H1 (cell line): ENCODE measurements around the gene ADSS1. TPM values are rescaled to one million over a fixed set of nuclear protein-coding genes. Genes with fewer than 3 reads are reported as not detected.

ENCODE experiments used
- CTCF ChIA-PET: fragments of 300-600 bp; sonication (Branson Sonifier 250); formaldehyde crosslinking; loops from one replicate; lab custom pipeline; 2021; ENCODE audit not compliant: partially characterized antibody; lab: Charles Lee
- POLR2A ChIA-PET: fragments of 300-600 bp; sonication (Branson Sonifier 250); formaldehyde crosslinking; loops from one replicate; lab custom pipeline; 2021; ENCODE audit warnings: inconsistent platforms; ENCODE audit not compliant: partially characterized antibody; lab: Charles Lee
- DNase-seq, 2 experiments: peaks; one replicate each; pipeline versions ENCODE4 v3.0.0 to v3.0.0-alpha.2; 2010 to 2022; ENCODE audit warnings: low spot score in 2 of 2, low read depth in 1 of 2, mixed read lengths in 1 of 2
- FAIRE-seq: peaks from 2 replicates; lab custom pipeline; 2011; peaks lifted over from hg19 to GRCh38; lab: Jason Lieb, UNC
- H2AFZ ChIP-seq: 2 replicates; pipeline ENCODE4 v1.8.1; 2012; ENCODE audit warnings: low read length, inconsistent platforms
- H2AK5ac ChIP-seq: 2 replicates; pipeline ENCODE4 v1.6.1; 2013; ENCODE audit warnings: low read depth, low read length
- H2BK120ac ChIP-seq: replicated peaks from 2 replicates; pipeline ENCODE3; 2013; ENCODE audit warnings: low read depth, low read length, inconsistent platforms
- H2BK12ac ChIP-seq: 2 replicates; pipeline ENCODE4 v1.6.1; 2013; ENCODE audit warnings: low read depth, low read length
- H2BK15ac ChIP-seq: 2 replicates; pipeline ENCODE4 v1.6.1; 2013; ENCODE audit warnings: low read length
- H2BK20ac ChIP-seq: 2 replicates; pipeline ENCODE4 v1.6.1; 2013; ENCODE audit warnings: low read length
- H2BK5ac ChIP-seq: 2 replicates; pipeline ENCODE4 v1.6.1; 2013; ENCODE audit warnings: low read depth, low read length
- H3K14ac ChIP-seq: 2 replicates; pipeline ENCODE4 v1.6.1; 2013; ENCODE audit warnings: inconsistent platforms; ENCODE audit not compliant: insufficient read length
- H3K18ac ChIP-seq: 2 replicates; pipeline ENCODE4 v1.6.1; 2013; ENCODE audit warnings: low read length; ENCODE audit errors: extremely low read depth
- H3K23ac ChIP-seq: 2 replicates; pipeline ENCODE4 v1.6.1; 2013; ENCODE audit warnings: inconsistent platforms; ENCODE audit not compliant: insufficient read length
- H3K23me2 ChIP-seq: 2 replicates; pipeline ENCODE4 v1.6.1; 2013; ENCODE audit warnings: low read depth, low read length
- H3K27ac ChIP-seq: 2 replicates; pipeline ENCODE4 v1.6.1; 2011; ENCODE audit warnings: low read depth, low read length, inconsistent platforms
- H3K27me3 ChIP-seq, 4 experiments: replicated peaks in 1 of 4; 1 replicate in 1 of 4; 2 replicates in 3 of 4; pipeline versions ENCODE4 v1.6.1 to v1.8.1; 2011 to 2013; ENCODE audit warnings: low read length in 3 of 4, mild to moderate bottlenecking in 3 of 4, inconsistent platforms in 2 of 4, mixed read lengths in 2 of 4, moderate library complexity in 1 of 4; ENCODE audit not compliant: control insufficient read depth in 3 of 4, insufficient read depth in 3 of 4; ENCODE audit errors: extremely low read depth in 1 of 4
- H3K36me3 ChIP-seq, 4 experiments: 2 replicates each; pipeline versions ENCODE4 v1.6.1 to v1.8.1; 2011 to 2013; ENCODE audit warnings: mild to moderate bottlenecking in 4 of 4, low read length in 3 of 4, moderate library complexity in 2 of 4, control low read depth in 1 of 4, inconsistent platforms in 1 of 4; ENCODE audit not compliant: insufficient read depth in 4 of 4, control insufficient read depth in 2 of 4
- H3K4ac ChIP-seq: replicated peaks from 2 replicates; pipeline ENCODE3; 2013; ENCODE audit warnings: low read length, low read depth, mixed read lengths, inconsistent platforms; ENCODE audit not compliant: insufficient read length
- H3K4me1 ChIP-seq, 4 experiments: replicated peaks in 1 of 4; 1 replicate in 1 of 4; 2 replicates in 3 of 4; pipeline versions ENCODE4 v1.6.1 to v1.8.1; 2011 to 2013; ENCODE audit warnings: low read length in 3 of 4, inconsistent platforms in 2 of 4, mixed read lengths in 1 of 4; ENCODE audit not compliant: insufficient read depth in 4 of 4, control insufficient read depth in 3 of 4
- H3K4me2 ChIP-seq, 2 experiments: 2 replicates each; pipeline versions ENCODE4 v1.6.1 to v1.8.1; 2011 to 2013; ENCODE audit warnings: low read depth in 2 of 2, low read length in 2 of 2, control low read depth in 1 of 2, inconsistent platforms in 1 of 2, mild to moderate bottlenecking in 1 of 2; ENCODE audit not compliant: insufficient read depth in 1 of 2
- H3K4me3 ChIP-seq, 4 experiments: fragments of 200-600, 300-600 bp in 1 of 4; sonication (generic), shearing (Covaris generic), sonication (Bioruptor Twin) in 1 of 4; 2 replicates each; pipeline versions ENCODE4 v1.5.1 to v1.8.1; 2011 to 2016; ENCODE audit warnings: low read length in 4 of 4, low read depth in 3 of 4, control low read depth in 2 of 4, inconsistent platforms in 2 of 4, mild to moderate bottlenecking in 2 of 4, mixed read lengths in 1 of 4, moderate library complexity in 1 of 4; ENCODE audit not compliant: insufficient read depth in 2 of 4; ENCODE audit errors: extremely low read depth in 1 of 4
- H3K56ac ChIP-seq: replicated peaks from 2 replicates; pipeline ENCODE3; 2013; ENCODE audit warnings: low read depth, mild to moderate bottlenecking, mixed read lengths, low read length, inconsistent platforms; ENCODE audit not compliant: insufficient read length
- H3K79me1 ChIP-seq: 2 replicates; pipeline ENCODE4 v1.6.1; 2013; ENCODE audit warnings: low read depth, low read length, control low read depth
- H3K79me2 ChIP-seq, 2 experiments: 2 replicates each; pipeline versions ENCODE4 v1.6.1 to v1.8.1; 2012 to 2013; ENCODE audit warnings: low read length in 2 of 2, mild to moderate bottlenecking in 2 of 2, inconsistent platforms in 1 of 2; ENCODE audit not compliant: insufficient read depth in 2 of 2, control insufficient read depth in 1 of 2
- H3K9ac ChIP-seq, 4 experiments: replicated peaks in 1 of 4; 1 replicate in 1 of 4; 2 replicates in 3 of 4; pipeline versions ENCODE4 v1.6.1 to v1.8.1; 2011 to 2013; ENCODE audit warnings: low read depth in 3 of 4, low read length in 3 of 4, control low read depth in 2 of 4, mild to moderate bottlenecking in 2 of 4, moderate library complexity in 2 of 4, inconsistent platforms in 1 of 4; ENCODE audit errors: extremely low read depth in 1 of 4
- H3K9me3 ChIP-seq, 2 experiments: 2 replicates each; pipeline versions ENCODE4 v1.6.1 to v1.8.1; 2012 to 2013; ENCODE audit warnings: mild to moderate bottlenecking in 2 of 2, moderate library complexity in 2 of 2, control low read depth in 1 of 2, inconsistent platforms in 1 of 2, low read depth in 1 of 2, low read length in 1 of 2, mixed read lengths in 1 of 2; ENCODE audit not compliant: insufficient read depth in 2 of 2
- H4K20me1 ChIP-seq, 2 experiments: replicated peaks in 1 of 2; 2 replicates each; pipeline versions ENCODE3 to v1.8.1; 2011 to 2013; ENCODE audit warnings: inconsistent platforms in 2 of 2, low read length in 2 of 2, mild to moderate bottlenecking in 1 of 2; ENCODE audit not compliant: insufficient read depth in 2 of 2, control insufficient read depth in 1 of 2
- H4K5ac ChIP-seq: 2 replicates; pipeline ENCODE4 v1.6.1; 2013; ENCODE audit warnings: low read length, low read depth, mixed read lengths, inconsistent platforms; ENCODE audit not compliant: insufficient read length
- H4K8ac ChIP-seq: 2 replicates; pipeline ENCODE4 v1.8.0; 2013; ENCODE audit warnings: mild to moderate bottlenecking, moderate library complexity, low read length, inconsistent platforms; ENCODE audit not compliant: insufficient read depth; ENCODE audit errors: extremely low read depth
- H4K91ac ChIP-seq: replicated peaks from 2 replicates; pipeline ENCODE3; 2013; ENCODE audit warnings: low read length, mixed read lengths, inconsistent platforms; ENCODE audit not compliant: insufficient read length
- CREB1 ChIP-seq: IDR thresholded peaks from 2 replicates; pipeline ENCODE4 v1.6.1; 2012; ENCODE audit warnings: inconsistent platforms
- EZH2 ChIP-seq: fragments of 200-600 bp; sonication (generic); IDR thresholded peaks from 2 replicates; pipeline ENCODE4 v1.7.1; 2012; ENCODE audit warnings: low read depth, mild to moderate bottlenecking, moderate library complexity, low read length, inconsistent platforms; ENCODE audit not compliant: severe bottlenecking
- GABPA ChIP-seq: IDR thresholded peaks from 2 replicates; pipeline ENCODE4 v1.6.1; 2011; ENCODE audit warnings: mild to moderate bottlenecking, low read length, moderate library complexity, borderline replicate concordance; ENCODE audit not compliant: insufficient read depth
- KDM4A ChIP-seq: IDR thresholded peaks from one replicate; pipeline ENCODE4 v1.7.1; 2012; ENCODE audit warnings: low read depth, mild to moderate bottlenecking, moderate library complexity, low read length, inconsistent platforms; ENCODE audit not compliant: severe bottlenecking
- MAX ChIP-seq: IDR thresholded peaks from 2 replicates; pipeline ENCODE4 v1.6.1; 2012; ENCODE audit warnings: inconsistent platforms
- TAF1 ChIP-seq: IDR thresholded peaks from 2 replicates; pipeline ENCODE4 v1.6.1; 2011; ENCODE audit warnings: mild to moderate bottlenecking, low read depth, low read length
- WGBS, 2 experiments: shearing (Covaris generic) in 1 of 2; methylation state at CpG; one replicate each; pipeline versions ENCODE4 v1.1.6 to v1.1.7; 2013 to 2015; ENCODE audit warnings: low lambda C conversion rate in 2 of 2, mixed read lengths in 2 of 2, inconsistent platforms in 1 of 2, low coverage in 1 of 2, missing lambda C conversion rate in 1 of 2; ENCODE audit not compliant: insufficient replicate concordance in 2 of 2, insufficient coverage in 1 of 2, insufficient read length in 1 of 2; ENCODE audit errors: extremely low coverage in 1 of 2, missing lambda C conversion rate in 1 of 2; 5-methylcytosine and 5-hydroxymethylcytosine counted together
- polyA plus RNA-seq, 7 experiments: library from polyadenylated mRNA; depleted of rRNA in 3 of 7; stranded (reverse) in 5 of 7; unstranded in 2 of 7; fragments of >200 nt in 5 of 7; fragments of 200-250 nt in 2 of 7; gene quantifications; 1 replicate in 5 of 7; 2 replicates in 1 of 7; 4 replicates in 1 of 7; pipeline versions ENCODE4 v1.2.1 to v1.2.3, GENCODE V29; 2011 to 2013; ENCODE audit warnings: missing spikeins in 2 of 7, mixed read lengths in 2 of 7
- total RNA-seq: library from RNA; stranded (reverse); fragmentation: NEBNext Ultra II Directional; extraction: Animal tissue kit (Norgen Biotek cat#: 25700); gene quantifications from 2 replicates; pipeline ENCODE4 v1.2.1, GENCODE V29; 2021

ADSS1 gene
- total and polyA plus RNA-seq, 2 of the 8 experiments (the other 6 are each of a cell fraction or from before 2014, with no cell fraction given) = 7.1 to 7.9 TPM

GRCh38 chr14:104794099-104794498 is 70.1 kb downstream of the ADSS1 start:
- H2BK120ac ChIP-seq = no peak overlapping the region
- H3K18ac ChIP-seq = peak overlapping the region; percentile 26; the same call in 1 of the 2 replicates
- H3K4me1 ChIP-seq = peaks cover 4 to 43% (median 32%) of the 10 kb centered on the region in 4 experiments
- H4K91ac ChIP-seq = no peak overlapping the region
- H3K14ac ChIP-seq = no peak overlapping the region
- peak overlapping the region; percentile 56 to 74 (median 60); a peak in 7 of 8 replicates for H3K4me3 ChIP-seq
- H4K5ac ChIP-seq = no peak overlapping the region
- no peak overlapping the region for H4K8ac ChIP-seq
- H3K56ac ChIP-seq = no peak overlapping the region
- no peak overlapping the region for H3K4ac ChIP-seq
- H2BK20ac ChIP-seq = no peak overlapping the region
- H2BK12ac ChIP-seq = no peak overlapping the region; the same call in 1 of the 2 replicates
- CTCF ChIA-PET = interaction anchor here (0.8 to 11.1 kb wide), 6 partner anchors 18 to 251 kb away, joined by 3 to 110 read pairs (median 4); no protein-coding TSS in a partner anchor
- H3K4me2 ChIP-seq = peak overlapping the region; percentile 88 to 93
- peak overlapping the region; percentile 11; the same call in 1 of the 2 replicates for H2AK5ac ChIP-seq
- no peak overlapping the region for H3K27ac ChIP-seq
- peak overlapping the region; percentile 22 for H2BK5ac ChIP-seq
- peaks cover 6 to 40% (median 34%) of the 10 kb centered on the region in 4 experiments for H3K27me3 ChIP-seq
- POLR2A ChIA-PET = interaction anchor here (1.0 to 1.7 kb wide), 7 partner anchors 9 to 41 kb away, joined by 3 to 9 read pairs (median 4); partner anchors contain the start of gene SIVA1
- no peak overlapping the region for H3K9ac ChIP-seq
- 13% methylated on average over 15 of the region's 15 CpGs; no CpG with 5 or more reads in 1 of the 2 experiments for WGBS, 2 experiments
- H2AFZ ChIP-seq = no peak overlapping the region
- peak; percentile 46 to 92 for DNase-seq
- peaks cover 8% of the 10 kb centered on the region for H3K79me1 ChIP-seq
- peaks cover 23 to 34% of the 10 kb centered on the region in 2 experiments for H4K20me1 ChIP-seq
- no peaks in the 10 kb centered on the region for H3K9me3 ChIP-seq
- H3K79me2 ChIP-seq = peaks cover 0 to 6% of the 10 kb centered on the region in 2 experiments; a peak in 1 of 4 replicates
- no peak overlapping the region for H2BK15ac ChIP-seq
- peak; percentile 65; the same call in 1 of the 2 replicates for TF ChIP-seq CREB1
- peak; percentile 65; the same call in 1 of the 2 replicates for TF ChIP-seq GABPA
- TF ChIP-seq MAX = peak; percentile 54
- no peak for TF ChIP-seq KDM4A
- no peak for TF ChIP-seq EZH2
- TF ChIP-seq TAF1 = 0 out of 2 replicates have a peak, but pooled peaks have one; percentile 23
- TF ChIP-seq, all 59 proteins: peak for 4
- Histone ChIP-seq H3K36me3 (peaks cover 0 to 4% (median 0%) of the 10 kb centered on the region in 4 experiments; a peak in 3 of 8 replicates), H3K23me2 (peaks cover 13% of the 10 kb centered on the region; the same call in 1 of the 2 replicates), H3K23ac (no peak overlapping the region)
- no peak for FAIRE-seq
